GM10847 (cell line): ENCODE data around the gene GP1BB.

Experiments used
- POLR2A ChIP-seq: IDR thresholded peaks from 2 replicates; pipeline ENCODE4 v1.6.1; 2011; ENCODE audit not compliant: insufficient read length; ENCODE audit errors: extremely low read depth

The GP1BB gene

DNA sequence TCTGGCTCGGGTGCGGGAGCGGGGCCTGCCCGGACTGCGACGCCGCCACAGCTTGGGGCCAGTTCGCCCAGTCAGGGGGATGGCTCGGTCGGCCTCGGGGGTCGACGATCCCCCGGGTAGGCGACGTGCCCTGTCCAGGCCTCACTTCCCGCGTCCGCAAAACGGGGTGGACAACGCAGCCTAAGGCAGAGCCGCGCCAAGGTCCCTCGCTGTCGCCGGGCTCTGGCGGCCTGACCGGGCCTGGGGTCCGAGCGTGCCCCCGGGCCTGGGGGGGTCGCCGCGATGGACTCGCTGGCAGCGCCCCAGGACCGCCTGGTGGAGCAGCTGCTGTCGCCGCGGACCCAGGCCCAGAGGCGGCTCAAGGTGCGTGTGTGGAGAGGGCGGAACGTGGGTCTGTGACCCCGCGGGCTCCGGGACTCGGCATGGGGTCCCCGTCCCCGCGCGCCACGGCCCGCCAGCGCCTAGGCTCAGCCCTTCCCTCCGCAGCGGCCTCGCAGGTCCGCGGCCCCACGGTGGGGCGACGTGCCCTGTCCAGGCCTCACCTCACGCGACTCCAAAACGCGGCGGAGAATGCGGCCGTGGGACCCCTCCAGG, 4.8 kb upstream of the GP1BB start:
- TF ChIP-seq POLR2A, result no peak

DNA sequence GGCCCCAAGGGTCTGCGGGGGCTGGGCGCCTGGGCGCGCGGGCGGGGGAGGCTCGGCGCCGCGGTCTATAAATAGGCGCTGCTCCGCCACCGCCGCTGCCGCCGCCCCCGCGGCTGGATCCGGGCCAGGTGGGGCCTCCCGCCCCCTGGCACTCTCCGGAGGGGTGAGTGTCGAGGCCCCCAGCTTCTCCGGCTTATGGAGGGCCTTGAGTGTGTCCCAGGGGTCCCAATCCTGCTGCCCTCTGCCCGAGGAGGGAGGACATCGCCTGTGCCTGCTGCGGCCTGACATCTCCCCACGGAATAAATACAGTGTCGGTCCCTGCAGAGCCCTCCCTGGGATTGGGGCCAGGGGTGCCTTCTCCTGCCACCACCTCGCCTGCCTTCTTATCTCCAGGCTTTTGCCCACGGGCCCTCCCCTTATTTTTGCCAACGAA, 4.3 kb upstream of the GP1BB start:
- no peak for TF ChIP-seq POLR2A

DNA sequence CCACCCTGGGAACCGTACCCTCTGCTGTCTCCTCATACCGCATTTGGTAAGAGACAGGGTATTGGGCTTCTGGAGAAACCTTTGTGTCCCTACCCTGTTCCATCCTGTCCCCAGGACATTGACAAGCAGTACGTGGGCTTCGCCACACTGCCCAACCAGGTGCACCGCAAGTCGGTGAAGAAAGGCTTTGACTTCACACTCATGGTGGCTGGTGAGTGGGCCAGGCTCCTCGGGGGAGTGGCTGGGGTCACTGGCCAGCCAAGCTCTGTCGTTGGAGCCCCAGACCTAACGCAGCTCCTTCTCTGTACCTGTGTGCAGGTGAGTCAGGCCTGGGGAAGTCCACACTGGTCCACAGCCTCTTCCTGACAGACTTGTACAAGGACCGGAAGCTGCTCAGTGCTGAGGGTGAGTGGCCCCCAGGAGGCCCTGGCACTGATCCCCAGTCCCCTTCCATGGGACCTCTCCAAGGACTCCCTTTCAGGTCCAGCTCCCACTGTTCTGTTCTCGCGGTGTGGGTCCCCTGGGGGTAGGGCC, 3.8 kb upstream of the GP1BB start:
- no peak for TF ChIP-seq POLR2A

DNA sequence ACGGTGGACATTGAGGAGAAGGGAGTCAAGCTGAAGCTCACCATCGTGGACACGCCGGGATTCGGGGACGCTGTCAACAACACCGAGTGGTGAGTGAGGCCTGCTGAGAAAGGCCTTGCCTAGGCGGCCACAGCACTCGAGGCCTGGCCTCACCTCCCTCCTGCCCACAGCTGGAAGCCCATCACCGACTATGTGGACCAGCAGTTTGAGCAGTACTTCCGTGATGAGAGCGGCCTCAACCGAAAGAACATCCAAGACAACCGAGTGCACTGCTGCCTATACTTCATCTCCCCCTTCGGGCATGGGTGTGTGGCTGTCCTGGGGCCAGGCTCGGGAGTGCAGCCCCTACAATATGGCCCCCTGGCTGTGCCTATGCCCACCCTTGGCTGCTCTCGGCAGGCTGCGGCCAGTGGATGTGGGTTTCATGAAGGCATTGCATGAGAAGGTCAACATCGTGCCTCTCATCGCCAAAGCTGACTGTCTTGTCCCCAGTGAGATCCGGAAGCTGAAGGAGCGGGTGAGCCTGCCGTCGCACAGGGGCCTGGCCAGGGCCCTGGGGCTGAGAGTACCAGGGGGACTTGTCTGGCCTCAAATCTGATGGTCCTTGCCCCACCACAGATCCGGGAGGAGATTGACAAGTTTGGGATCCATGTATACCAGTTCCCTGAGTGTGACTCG, 3.0 kb upstream of the GP1BB start:
- no peak for TF ChIP-seq POLR2A

DNA sequence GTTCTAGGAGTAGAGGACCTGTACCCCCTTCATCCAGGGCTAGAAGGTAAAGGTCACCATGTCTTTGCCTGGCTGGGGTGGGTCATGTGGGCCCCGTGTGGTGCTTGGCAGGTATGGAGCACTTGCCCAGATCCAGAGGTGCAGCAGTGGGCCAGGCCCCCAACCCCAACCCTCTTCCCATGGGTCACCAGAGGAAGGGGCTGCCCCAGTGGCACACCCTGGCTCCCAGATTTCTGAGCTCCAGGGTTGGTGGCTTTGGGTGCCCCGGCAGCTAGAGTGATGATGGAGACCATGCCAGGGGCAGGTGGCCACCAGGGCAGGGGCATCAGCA, 2.4 kb upstream of the GP1BB start:
- no peak for TF ChIP-seq POLR2A

DNA sequence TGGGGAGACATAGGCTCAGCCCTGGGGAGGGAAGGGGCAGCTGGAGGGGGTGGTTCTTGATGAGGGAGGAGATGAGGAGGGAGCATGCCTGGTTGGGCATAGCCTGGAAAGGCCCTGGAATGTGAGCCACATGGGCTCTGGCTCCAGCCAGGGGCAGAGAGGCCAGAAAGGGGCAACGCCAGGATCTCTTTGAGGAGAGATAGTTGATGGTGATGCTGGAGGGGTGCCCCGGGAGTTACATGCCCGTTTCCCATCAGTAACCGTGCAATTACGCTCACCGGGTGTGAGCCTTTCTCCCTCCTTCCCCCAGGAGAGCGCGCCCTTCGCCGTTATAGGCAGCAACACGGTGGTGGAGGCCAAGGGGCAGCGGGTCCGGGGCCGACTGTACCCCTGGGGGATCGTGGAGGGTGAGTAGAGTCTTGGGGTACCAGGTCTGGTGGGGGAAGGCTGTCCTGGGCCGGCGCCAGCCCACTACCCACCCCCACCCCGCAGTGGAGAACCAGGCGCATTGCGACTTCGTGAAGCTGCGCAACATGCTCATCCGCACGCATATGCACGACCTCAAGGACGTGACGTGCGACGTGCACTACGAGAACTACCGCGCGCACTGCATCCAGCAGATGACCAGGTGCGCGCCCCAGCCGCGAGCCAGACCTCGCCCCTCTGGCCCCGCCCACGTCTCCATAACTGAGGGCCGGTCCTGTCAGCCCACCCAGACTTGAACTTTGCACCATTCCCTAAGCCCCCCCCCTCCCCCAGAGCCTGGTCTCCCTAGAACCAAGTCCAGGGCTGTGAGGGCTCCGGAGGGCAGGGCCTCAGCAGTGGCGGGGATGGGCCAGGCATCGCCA, 1.8 kb upstream of the GP1BB start:
- no peak for TF ChIP-seq POLR2A

DNA sequence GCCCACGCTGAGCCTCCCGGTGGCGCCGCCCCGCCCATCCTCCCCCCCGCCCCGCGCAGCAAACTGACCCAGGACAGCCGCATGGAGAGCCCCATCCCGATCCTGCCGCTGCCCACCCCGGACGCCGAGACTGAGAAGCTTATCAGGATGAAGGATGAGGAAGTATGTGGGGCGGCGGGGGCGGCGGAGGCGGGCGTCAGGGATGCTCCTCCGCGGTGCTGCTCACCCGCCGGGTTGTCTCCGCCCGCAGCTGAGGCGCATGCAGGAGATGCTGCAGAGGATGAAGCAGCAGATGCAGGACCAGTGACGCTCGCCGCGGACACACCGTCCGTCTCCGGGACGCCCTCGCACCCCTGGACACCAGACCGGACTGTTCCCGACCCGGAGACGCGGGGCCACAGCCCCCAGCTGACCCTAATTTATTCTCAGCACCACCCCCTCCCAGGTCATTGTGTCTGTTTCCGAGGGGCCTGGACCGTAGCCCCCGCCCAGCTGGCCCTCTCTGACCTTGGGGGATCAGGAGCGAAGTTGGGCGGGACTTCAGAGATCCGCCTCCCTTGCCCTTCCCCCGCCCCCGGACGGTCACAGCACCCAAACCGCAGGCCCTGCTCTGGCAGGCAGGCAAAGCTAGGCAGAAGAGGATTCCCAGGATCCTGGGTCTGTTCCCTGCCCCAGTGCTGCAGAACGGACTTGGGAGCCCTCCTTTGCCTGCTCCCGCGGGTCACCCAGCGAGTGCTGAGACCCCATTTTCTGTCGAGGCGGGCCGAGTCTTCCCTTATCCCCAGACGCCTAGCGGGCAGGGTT, 959 bp upstream of the GP1BB start:
- no peak for TF ChIP-seq POLR2A

DNA sequence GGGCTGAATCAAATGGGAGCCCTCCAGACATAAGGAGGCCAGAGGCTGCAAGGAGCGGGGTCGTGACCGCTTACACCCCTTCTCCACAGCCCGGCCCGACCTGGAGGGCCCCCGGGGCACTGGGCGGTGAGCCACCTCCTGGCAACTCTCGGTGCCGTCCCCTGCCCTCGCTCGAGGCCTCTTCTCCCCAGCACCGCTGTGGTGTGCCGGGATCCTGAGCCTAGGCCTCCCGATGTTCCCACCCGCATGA, 432 bp upstream of the GP1BB start:
- TF ChIP-seq POLR2A, result no peak

DNA sequence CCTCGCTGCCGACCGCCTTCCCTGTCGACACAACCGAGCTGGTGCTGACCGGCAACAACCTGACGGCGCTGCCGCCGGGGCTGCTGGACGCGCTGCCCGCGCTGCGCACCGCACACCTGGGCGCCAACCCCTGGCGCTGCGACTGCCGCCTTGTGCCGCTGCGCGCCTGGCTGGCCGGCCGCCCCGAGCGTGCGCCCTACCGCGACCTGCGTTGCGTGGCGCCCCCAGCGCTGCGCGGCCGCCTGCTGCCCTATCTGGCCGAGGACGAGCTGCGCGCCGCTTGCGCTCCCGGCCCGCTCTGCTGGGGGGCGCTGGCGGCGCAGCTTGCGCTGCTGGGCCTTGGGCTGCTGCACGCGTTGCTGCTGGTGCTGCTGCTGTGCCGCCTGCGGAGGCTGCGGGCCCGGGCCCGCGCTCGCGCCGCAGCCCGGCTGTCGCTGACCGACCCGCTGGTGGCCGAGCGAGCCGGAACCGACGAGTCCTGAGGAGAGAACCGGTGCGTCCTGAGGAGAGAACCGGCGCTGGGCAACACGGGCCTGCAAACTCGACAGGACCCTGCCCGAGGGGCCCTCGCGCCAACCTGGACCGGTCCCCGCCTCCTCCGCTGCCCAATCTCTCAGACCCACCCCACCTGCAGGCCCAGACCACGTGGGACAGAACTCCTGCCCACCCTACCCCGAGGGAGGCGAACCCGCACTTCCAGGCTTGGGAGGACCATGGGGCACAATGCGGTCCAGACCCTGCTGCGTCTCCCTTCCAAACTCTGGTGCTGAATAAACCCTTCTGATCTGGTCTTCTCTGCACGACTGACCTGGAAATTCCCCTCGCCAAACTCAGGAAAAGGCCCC, 866 bp downstream of the GP1BB start:
- no peak for TF ChIP-seq POLR2A

DNA sequence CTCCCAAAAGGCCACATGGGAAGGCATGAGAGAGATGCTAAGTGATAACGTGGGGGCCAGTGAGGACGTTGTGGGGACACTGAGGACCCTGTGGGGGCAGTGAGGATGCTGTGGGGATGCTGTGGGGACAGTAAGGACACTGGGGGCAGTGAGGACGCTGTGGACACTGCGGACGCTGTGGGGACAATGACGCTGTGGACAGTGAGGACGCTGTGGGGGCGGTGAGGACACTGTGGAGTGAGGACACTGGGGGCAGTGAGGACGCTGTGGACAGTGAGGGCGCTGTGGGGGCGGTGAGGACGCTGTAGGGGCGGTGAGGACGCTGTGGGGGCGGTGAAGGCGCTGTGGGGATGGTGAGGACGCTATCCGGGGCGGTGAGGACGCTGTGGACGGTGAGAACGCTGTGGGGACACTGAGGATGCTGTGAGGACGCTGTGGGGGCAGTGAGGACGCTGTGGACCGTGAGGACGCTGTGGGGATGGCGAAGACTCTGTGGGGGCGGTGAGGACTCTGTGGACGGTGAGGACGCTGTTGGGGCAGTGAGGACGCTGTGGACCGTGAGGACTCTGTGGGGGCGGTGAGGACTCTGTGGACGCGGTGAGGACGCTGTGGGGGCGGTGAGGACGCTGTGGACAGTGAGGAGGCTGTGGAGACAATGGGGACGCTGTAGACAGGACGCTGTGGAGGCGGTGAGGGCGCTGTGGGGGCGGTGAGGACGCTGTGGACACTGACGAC, 1.8 kb downstream of the GP1BB start:
- no peak for TF ChIP-seq POLR2A

DNA sequence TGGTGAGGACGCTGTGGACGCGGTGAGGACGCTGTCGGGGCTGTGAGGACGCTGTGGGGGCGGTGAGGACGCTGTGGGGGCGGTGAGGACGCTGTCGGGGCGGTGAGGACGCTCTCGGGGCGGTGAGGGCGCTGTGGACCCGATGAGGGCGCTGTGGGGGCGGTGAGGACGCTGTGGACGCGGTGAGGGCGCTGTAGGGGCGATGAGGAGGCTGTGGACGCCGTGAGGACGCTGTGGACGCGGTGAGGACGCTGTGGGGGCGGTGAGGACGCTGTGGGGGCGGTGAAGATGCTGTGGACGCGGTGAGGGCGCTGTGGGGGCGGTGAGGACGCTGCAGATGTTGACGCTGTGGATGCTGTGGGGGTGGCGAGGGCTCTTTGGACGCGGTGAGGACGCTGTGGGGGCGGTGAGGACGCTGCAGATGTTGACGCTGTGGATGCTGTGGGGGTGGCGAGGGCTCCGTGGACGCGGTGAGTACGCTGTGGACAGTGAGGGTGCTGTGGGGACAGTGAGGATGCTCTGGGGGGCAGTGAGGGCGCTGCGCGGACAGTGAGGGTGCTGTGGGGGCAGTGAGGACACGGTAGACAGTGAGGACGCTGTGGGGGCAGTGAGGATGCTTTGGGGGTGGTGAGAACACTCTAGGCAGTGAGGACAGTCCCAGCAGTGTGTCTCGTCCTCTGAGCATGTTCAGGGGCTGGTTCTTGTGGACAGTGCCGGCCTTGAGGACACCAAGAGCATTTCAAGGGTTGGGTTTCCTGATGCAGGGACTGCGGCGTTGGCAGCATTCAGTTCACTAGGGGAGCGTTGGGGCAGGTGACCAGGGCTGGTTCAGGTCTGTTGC, 4.2 kb downstream of the GP1BB start:
- no peak for TF ChIP-seq POLR2A

DNA sequence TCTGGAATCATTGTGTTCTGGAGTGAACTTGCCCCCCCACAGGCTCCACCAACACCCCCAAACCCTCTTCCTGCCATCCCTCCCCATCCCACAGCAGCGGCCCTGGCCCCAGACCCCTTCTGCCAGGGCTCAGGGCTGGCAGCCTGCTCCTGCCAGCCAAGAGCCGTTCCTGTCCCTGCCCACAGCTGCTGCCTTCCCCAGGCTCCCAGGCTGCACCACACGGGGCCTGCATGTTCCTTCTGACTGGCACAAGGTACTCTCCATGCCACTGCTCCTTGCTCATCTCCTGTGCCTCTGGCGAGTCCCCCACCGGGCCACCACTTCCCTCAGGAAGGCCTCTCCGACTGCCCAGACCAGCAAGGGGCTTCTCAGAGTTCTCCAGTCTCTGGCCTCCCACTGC, 4.9 kb downstream of the GP1BB start:
- no peak for TF ChIP-seq POLR2A

DNA sequence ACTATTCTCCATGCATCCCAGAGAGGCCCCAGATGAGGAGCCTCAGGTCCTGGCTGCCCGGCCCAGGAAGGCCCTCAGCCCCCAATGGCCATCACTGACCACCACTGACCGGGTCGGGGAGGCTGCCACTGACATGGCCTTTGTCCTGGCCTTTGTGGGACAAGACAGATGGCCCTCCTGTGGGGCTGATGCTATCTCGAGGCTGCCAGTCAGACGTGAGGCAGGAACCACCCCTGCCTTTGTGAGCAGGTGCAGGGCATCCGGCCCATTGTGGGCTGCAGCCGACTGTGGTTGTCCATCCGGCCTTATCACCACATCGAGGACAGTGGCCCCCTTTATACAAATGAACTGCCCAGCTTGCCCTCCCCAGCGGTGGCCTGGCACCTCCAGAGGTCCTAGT, 5.5 kb downstream of the GP1BB start:
- TF ChIP-seq POLR2A, result no peak
